ENCODE data around the gene EPSTI1.

GRCh38 chr13:42973581-42973980 lies 18.5 kb downstream of the EPSTI1 start:
- TF ChIP-seq PPARA (CRISPR knock-in tag; IDR thresholded peaks at IDR 0.05; ENCODE audit: borderline replicate concordance), result no peak
- TF ChIP-seq, protein P1, sequence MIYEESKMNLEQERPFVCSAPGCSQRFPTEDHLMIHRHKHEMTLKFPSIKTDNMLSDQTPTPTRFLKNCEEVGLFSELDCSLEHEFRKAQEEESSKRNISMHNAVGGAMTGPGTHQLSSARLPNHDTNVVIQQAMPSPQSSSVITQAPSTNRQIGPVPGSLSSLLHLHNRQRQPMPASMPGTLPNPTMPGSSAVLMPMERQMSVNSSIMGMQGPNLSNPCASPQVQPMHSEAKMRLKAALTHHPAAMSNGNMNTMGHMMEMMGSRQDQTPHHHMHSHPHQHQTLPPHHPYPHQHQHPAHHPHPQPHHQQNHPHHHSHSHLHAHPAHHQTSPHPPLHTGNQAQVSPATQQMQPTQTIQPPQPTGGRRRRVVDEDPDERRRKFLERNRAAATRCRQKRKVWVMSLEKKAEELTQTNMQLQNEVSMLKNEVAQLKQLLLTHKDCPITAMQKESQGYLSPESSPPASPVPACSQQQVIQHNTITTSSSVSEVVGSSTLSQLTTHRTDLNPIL (CRISPR knock-in tag; IDR thresholded peaks at IDR 0.05; ENCODE audit: low read depth), result no peak
- TF ChIP-seq, protein P2, sequence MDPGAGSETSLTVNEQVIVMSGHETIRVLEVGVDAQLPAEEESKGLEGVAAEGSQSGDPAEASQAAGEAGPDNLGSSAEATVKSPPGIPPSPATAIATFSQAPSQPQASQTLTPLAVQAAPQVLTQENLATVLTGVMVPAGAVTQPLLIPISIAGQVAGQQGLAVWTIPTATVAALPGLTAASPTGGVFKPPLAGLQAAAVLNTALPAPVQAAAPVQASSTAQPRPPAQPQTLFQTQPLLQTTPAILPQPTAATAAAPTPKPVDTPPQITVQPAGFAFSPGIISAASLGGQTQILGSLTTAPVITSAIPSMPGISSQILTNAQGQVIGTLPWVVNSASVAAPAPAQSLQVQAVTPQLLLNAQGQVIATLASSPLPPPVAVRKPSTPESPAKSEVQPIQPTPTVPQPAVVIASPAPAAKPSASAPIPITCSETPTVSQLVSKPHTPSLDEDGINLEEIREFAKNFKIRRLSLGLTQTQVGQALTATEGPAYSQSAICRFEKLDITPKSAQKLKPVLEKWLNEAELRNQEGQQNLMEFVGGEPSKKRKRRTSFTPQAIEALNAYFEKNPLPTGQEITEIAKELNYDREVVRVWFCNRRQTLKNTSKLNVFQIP (CRISPR knock-in tag; IDR thresholded peaks at IDR 0.05; ENCODE audit: borderline replicate concordance, low read depth), result no peak
- TF ChIP-seq, protein P3, sequence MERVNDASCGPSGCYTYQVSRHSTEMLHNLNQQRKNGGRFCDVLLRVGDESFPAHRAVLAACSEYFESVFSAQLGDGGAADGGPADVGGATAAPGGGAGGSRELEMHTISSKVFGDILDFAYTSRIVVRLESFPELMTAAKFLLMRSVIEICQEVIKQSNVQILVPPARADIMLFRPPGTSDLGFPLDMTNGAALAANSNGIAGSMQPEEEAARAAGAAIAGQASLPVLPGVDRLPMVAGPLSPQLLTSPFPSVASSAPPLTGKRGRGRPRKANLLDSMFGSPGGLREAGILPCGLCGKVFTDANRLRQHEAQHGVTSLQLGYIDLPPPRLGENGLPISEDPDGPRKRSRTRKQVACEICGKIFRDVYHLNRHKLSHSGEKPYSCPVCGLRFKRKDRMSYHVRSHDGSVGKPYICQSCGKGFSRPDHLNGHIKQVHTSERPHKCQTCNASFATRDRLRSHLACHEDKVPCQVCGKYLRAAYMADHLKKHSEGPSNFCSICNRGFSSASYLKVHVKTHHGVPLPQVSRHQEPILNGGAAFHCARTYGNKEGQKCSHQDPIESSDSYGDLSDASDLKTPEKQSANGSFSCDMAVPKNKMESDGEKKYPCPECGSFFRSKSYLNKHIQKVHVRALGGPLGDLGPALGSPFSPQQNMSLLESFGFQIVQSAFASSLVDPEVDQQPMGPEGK (CRISPR knock-in tag; IDR thresholded peaks at IDR 0.05; ENCODE audit: borderline replicate concordance), result no peak
- no peak for TF ChIP-seq SNAI2 (CRISPR knock-in tag; IDR thresholded peaks at IDR 0.05)
- TF ChIP-seq ZNF8 (CRISPR knock-in tag; IDR thresholded peaks at IDR 0.05), result no peak

Measured in SK-N-SH treated with all-trans-retinoic acid at 6 μM for 48 hours (cell line).